Middle frontal gyrus (tissue), 1 donor: Measurements from ENCODE around the gene USP5.
"Not testable (repeated sequence)": the region's sequence is repeated elsewhere in the genome, so short reads cannot be mapped to it uniquely, and the experiment has no call there.

Experiments used
- DNase-seq: peaks from one replicate; pipeline ENCODE4 v3.0.0-alpha.2; 2015; ENCODE audit warnings: low spot score; ENCODE audit errors: extremely low spot score

Gene USP5

DNA sequence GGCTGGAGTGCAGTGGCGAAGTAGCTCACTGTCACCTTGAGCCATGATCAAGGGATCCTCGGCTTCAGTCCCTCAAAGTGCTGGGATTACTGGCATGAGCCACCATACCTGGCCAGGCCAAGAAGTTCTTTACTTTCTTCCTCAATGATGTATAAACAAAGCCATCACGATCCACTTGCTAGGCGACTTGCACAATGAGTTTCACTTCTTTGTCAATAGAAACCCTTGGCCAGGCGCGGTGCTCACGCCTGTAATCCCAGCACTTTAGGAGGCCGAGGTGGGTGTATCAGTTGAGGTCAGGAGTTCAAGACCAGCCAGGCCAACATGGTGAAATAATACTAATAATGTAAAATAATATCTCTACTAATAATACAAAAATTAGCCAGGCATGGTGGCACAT, 35.5 kb downstream of the USP5 start:
- DNase-seq = no peak

DNA sequence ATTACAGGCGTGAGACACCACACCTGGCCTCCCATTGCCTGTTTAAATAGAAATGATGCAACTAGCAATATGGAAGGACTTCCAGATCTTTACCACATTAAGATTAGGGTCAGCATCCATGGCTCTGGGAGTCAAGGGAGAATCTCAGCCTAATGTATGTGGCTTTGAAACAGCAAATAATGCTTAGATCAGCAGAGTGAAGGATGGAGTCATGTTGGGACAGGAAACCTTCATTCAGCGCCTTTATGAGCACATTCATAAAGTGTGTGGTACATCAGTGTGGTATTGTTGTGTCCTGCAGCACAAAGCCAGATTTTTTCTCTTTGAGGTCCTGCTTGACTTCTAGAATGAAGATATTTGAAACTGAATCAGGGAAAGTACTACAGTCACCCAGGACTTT, 36.4 kb downstream of the USP5 start:
- DNase-seq = no peak

DNA sequence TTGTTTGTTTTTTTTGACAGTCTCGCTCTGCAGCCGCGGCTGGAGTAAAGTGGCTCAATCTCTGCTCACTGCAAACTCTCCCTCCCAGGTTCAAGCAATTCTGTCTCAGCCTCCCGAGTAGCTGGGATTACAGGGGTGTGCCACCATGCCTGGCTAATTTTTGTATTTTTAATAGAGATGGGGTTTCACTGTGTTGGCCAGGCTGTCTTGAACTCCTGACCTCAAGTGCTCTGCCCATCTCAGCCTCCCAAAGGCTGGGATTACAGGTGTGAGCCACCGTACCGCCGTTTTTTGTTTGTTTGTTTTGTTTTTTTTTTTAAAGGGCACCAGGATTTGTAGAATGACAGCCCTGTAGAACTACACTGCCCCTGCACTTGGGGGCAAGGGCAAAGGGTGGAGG, 36.8 kb downstream of the USP5 start:
- DNase-seq = not testable (repeated sequence)

- not testable (repeated sequence) for DNase-seq
These were observed 38.0 kb downstream of the USP5 start for GRCh38 chr12:6889775-6890573.

DNA sequence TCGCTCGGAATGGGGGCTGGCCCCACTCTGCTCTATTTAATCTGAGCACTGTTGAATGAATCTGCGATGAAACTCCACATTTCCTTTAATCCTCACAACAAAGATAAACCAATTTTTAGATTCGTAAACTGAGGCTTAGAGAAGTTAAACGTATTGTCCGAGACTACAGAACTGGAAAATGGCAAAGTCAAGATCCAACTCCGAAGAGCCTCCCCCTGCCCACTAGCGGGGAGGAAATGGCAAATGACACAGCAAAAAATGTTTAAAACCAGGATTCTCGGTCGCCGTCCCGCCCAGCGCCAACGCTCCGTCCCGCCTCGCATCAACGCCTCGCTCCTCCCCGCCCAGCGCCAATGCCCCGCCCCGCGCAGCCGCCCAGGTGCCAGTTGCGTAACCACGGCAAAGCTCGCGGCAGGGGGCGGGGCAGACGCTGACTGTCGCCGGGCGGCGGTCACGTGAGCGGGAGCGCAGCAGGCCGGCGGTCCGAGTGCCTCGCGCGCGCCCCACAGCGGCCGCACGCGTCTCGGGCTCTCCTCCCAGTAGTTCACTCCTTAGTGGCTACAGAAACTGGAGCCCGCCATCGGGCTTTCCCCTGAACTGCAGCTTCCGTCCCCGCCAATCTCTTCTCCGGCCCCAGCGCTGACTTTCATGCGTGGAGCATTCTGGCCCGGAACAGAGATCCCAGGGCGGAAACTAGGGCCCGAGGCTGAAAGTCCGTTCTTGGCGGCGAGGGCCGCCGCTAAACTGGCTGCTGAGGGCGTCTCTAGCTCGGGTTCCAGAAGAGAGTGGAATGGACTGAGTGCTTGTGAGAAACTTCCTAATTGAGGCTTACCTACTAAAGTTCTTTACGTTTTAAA, 39.1 kb downstream of the USP5 start:
- peak; percentile 97 for DNase-seq

DNA sequence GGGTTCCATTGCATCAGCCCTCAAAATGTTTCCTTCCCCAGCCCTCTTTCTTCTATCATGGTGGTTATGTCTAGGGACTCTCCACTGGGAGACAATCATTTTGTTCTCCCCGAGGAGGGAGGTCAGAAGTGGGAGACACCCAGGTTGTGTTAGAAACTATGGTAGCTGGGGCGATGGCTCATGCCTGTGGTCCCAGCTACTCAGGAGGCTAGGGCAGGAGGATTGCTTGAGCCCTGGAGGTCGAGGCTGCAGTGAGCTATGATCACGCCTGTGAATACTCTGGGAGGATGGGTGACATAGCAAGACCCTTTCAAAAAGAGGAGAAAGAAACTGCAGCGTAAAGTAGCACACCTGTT, 39.7 kb downstream of the USP5 start:
- no peak for DNase-seq

- not testable (repeated sequence) for DNase-seq
These were observed 40.7 kb downstream of the USP5 start for GRCh38 chr12:6892683-6893082.

DNA sequence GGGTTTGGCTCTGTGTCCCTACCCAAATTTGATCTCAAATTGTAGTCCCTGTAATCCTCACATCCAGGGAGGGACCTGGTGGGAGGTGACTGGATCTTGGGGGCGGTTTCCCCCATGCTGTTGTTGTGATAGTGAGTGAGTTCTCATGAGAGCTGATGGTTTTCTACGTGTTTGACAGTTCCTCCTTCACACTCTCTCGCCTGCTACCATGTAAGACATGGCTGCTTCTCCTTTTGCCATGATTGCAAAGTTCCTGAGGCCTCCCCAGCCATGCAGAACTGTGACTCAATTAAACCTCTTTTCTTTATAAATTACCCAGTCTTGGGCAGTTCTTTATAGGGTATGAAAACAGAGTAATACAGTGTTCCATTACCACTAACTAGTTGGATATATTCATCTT, 42.4 kb downstream of the USP5 start:
- no peak for DNase-seq

DNA sequence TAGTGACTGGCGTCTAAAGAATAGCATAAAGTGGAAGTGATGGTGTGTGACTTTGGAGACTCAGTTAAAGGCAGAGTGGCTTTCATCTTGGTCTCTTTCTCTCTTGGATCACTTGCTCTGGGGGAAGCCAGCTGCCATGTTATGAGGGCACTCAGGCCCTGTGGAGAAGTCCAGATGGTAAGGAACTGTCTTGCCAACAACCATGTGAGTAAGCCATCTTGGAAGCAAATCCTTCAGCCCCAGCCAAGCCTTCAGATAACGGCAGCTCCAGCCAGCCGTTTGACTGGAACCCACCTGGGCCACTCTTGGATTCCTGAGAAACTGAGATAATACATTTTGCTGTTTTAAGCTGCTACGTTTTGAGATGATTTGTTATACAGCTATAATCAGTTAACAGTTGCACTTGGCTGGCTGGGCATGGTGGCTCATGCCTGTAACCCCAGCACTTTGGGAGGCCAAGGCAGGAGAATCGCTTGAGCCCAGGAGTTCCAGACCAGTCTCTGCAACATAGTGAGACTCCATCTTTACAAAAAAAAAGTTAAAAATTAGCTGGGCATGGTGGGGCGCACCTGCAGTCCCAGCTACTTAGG, 45.0 kb downstream of the USP5 start:
- no peak for DNase-seq

GRCh38 chr12:6899427-6899826, 47.5 kb downstream of the USP5 start:
- DNase-seq = no peak

- no peak for DNase-seq
These were observed 48.0 kb downstream of the USP5 start for GRCh38 chr12:6899837-6900519.

DNA sequence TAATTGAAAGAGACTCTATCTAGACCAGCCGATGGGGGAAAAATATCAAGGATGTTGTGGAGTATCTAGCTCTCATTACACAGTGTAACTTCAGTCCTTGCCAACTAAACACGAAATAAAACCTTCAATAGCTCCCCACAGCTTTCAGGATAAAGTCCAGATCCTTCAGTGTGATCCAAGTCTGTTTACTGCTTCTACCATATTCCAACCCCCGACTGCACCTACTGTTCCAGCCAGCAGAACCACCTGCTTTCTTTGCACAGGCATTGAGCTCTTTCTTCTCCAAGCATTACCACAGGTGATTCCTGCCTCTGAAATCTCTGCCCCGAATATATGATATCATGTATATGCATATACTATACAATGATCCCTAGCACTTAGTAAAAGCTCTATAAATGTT, 50.5 kb downstream of the USP5 start:
- DNase-seq = no peak

DNA sequence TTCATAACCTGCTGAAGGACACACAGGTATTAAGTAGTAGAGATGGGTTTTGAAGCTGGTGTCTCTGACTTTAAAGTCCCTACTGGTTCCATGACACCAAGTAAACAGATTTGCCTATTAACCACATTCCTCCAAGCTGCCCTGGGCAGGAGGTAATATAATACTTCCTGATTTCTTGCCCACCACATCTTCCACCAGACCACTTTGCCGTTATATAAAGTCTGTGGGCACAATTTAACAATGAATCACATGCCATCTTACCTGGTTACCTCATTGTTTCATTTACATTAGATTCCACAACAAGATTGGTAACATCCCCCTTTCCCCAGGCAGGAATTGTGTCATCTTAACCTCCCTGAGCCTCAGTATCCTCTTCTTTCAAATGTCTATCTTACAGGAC, 51.8 kb downstream of the USP5 start:
- no peak for DNase-seq

- DNase-seq = peak; percentile 91
These were observed 52.6 kb downstream of the USP5 start, which contains the start of gene LRRC23 for GRCh38 chr12:6904280-6905276. Gene LRRC23, plus strand, starts transcription at chr12:6904822. Its CDS starts 812 bp downstream, at chr12:6905634.

DNA sequence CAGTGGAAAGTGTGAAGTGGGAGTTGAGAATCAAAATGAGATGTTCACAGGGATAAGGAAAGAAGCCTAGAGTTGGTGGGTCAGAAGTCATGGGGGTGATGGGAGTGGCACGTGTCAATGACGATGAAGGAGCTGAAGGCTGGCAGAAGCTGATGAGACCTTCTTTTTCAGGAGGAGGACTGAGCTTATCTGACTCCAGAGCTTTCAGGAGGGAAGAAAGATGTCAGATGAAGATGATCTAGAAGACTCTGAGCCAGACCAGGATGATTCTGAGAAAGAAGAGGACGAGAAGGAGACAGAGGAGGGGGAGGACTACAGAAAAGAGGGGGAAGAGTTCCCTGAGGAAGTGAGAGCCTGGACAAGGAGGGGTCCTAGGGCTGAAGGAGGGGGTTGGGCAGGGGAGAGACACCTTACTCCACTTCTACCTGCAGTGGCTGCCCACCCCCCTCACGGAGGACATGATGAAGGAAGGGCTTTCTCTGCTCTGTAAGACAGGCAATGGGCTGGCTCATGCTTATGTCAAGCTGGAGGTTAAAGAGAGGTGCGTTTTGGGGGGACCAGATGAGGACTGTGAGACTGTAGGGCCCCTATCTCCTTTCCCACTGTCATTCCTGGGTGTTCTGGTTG, 53.6 kb downstream of the USP5 start:
- no peak for DNase-seq

DNA sequence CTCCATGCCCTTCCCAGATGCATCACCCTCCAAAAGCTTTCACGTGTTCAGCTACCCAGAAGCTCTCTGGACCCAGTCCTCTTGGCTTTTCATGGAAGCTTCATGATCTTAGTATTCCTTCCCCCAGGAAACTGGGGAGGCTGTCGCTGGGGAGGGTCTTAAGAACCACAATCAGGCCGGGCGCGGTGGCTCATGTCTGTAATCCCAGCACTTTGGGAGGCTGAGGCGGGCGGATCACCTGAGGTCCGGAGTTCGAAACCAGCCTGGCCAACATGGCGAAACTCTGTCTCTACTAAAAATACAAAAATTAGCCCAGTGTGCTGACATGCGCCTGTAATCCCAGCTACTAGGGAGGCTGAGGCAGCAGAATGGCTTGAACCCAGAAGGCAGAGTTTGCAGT, 56.2 kb downstream of the USP5 start:
- DNase-seq = not testable (repeated sequence)

- no peak for DNase-seq
These were observed 57.6 kb downstream of the USP5 start for GRCh38 chr12:6909421-6910145.

DNA sequence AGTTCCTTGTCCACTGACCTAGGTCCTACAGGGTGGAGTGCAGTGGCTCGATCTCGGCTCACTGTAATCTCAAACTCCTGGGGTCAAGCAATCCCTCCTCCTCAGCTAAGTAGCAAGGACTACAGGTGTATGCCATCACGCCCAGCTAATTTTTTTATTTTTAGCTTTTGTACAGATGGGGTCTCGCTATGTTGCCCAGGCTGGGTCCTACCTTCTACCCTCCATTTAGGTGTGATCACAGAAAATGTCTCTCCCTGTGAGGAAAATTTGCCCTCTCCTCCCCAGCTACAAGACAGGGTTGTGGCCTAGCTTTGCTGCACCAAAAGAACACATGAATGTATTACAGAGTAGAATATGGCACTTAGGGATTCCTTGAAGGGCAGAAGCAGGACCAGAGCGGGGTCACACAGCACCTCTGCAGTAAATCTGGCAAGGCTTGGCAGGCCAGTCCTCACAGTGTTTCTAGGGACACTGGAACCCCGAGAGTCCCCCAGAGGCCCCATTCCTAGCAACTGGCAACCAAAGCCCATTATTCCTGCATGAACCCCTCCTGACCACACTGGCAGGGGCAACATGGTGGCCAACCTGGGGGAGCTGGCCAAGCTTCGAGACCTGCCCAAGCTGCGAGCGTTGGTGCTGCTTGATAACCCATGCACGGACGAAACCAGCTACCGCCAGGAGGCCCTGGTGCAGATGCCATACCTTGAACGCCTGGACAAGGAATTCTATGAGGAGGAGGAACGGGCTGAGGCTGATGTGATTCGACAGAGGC, 60.4 kb downstream of the USP5 start:
- DNase-seq = no peak
